Activated T-cell treated with anti-CD3 and anti-CD28 coated beads, Interleukin-2, amount 50 U/mL, for 4 hours (primary cell): ENCODE results near the gene ZNF546. TPM values are rescaled to one million over a fixed set of nuclear protein-coding genes. Genes with fewer than 3 reads are reported as not detected.
"Not testable (repeated sequence)": the region's sequence is repeated elsewhere in the genome, so short reads cannot be mapped to it uniquely, and the experiment has no call there.

ENCODE experiments used
- ATAC-seq, 2 donors: fragments of 200-7000 bp; cut with Tn5 transposase; one replicate each; pipeline ENCODE4 v1.10.0; 2021
- DNase-seq: peaks from one replicate; pipeline ENCODE4 v3.0.0-alpha.2; 2020
- H3K27me3 Mint-ChIP-seq: one replicate; pipeline ENCODE4 v1.8.0; 2021; ENCODE audit warnings: low read depth, mixed read lengths
- H3K36me3 Mint-ChIP-seq: one replicate; pipeline ENCODE4 v1.8.0; 2022; ENCODE audit warnings: mixed read lengths; ENCODE audit not compliant: insufficient read depth
- H3K4me1 Mint-ChIP-seq: one replicate; pipeline ENCODE4 v1.8.0; 2021; ENCODE audit warnings: low read depth, mixed read lengths
- H3K4me3 Mint-ChIP-seq: one replicate; pipeline ENCODE4 v1.8.0; 2021; ENCODE audit warnings: mild to moderate bottlenecking, moderate library complexity, mixed read lengths
- H3K9me3 Mint-ChIP-seq: one replicate; pipeline ENCODE4 v1.8.0; 2021; ENCODE audit warnings: mixed read lengths
- total RNA-seq, 3 donors: library from RNA; stranded (reverse); gene quantifications; one replicate each; pipeline ENCODE4 v1.2.1, GENCODE V29; 2021

ZNF546 gene
- 1 to 10 TPM; 2.2 to 2.8 (median 2.6) TPM for total RNA-seq

DNA sequence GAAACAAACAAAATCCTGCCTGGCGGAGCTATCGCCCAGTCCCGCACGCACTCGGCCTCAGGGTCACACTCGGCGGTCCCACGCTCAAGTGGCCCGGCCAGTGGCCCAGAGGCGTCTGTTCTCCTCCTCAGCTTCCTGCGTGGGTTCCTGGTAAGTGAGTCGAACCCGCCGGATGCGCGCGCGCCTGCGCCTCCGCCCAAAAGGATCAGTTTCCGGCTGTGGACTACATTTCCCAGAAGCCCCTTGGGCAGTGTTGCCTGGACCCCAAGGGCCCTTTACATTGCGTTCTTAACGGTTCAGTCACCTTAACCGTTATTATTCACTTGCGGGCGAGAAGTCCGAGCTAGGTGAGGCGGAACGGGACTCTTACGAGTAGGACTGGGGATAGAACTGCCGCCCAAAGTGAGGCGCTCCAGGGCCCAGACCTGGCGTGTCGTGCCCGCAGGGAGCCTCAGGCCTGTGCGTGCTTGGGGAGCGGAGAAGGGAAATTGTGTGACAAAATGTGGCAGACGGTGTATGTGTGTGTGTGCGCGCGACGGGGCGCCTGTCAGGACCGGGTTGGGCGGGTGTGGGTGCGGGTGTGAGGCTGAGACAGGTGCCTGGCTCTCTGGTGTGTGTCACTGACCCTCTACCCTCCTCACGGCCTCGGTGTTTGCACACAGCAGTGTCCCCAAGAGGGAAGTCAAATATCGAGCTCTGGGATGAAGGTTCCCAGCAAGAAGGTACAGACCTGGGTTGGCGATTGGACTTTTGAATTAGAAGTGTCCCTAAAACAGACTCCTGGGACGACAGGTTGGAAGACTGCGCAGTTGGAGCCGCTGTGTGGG is at the start of gene ZNF546:
Gene ZNF546, plus strand, starts transcription at position 250 of the 827 bp plus-strand sequence. CDS start 1,267 bp downstream, outside the sequence.
- DNase-seq = peak; percentile 89

DNA sequence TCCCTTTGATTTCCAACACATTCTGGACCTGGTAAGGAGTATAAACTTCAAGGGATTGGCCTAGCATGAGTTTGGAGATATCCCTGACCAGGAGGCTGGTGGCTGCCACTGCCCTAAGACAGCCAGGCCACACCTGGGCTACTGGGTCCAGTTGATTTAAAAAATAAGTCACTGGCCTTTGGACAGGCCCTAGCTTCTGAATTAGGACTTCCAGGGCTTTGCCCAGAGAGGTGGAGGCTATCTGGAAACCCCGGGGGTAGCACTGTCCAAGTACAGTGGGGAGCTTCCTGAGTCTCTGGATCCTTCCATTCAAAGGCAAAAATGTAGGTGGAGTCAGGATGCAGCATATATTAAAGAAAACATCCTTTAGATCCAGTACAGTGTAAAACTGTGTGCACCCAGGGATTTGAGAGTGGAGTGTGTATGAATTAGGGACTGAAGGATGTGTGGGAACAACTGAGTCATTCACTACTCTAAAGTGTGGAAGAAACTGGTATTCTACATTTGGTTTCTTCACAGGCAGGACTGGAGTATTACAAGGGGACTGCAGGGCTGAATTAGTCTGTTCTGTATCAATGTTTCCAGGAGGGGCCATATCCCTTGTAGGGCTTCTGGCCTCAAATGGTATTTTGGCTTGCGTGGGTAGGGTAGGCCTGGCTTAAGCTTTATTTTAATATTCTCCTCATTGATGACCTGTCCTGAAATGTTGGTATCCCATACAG is 47.7 kb upstream of the ZNF546 start:
- DNase-seq (no peak), ATAC-seq (peak; percentile 38 to 56)
- H3K4me1 Mint-ChIP-seq = peaks cover 85% of the 10 kb centered on the region
- no peaks in the 10 kb centered on the region for H3K27me3 Mint-ChIP-seq
- no peaks in the 10 kb centered on the region for H3K36me3 Mint-ChIP-seq
- peaks cover 2% of the 10 kb centered on the region for H3K9me3 Mint-ChIP-seq
- H3K4me3 Mint-ChIP-seq = no peak overlapping the region

More for the DNA sequence above, at the start of gene ZNF546:
- Mint-ChIP-seq H3K9me3 (peaks cover 4% of the 10 kb centered on the region), H3K4me1 (peaks cover 47% of the 10 kb centered on the region), H3K36me3 (peaks cover 9% of the 10 kb centered on the region), H3K4me3 (peak within 1 kb of the TSS; percentile 93), H3K27me3 (no peaks in the 10 kb centered on the region)
- ATAC-seq = peak; percentile 90 to 92

DNA sequence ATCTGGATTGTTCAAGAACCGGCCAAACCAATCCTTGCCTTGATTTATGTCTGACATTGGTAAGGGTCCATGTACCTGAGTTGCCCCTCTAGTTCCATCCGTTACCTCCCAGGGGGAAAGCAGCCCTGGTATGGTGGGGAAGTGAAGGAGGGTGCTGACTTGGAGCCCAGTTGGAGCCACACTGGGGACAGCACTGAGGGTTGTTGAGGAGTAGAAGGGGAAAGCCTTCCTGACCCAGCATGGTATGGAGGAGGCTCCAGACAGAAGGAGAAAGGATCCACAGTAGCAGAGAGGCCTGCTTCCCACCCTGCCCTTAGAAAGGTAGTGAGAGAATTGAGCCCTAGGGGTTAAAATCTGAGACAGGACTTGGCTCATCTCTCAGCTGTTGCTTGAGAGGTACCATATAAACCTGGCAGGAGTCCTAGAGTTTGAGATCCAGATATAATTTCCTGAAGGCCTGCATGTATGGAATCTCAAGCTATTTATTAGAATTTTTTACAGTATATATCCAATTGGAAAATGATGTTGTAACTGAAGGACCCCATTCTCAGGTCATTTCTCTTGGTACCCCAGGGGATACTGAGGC is 45.7 kb upstream of the ZNF546 start:
- no peaks in the 10 kb centered on the region for H3K36me3 Mint-ChIP-seq
- DNase-seq = no peak
- no peaks in the 10 kb centered on the region for H3K27me3 Mint-ChIP-seq
- H3K4me1 Mint-ChIP-seq = peaks cover 80% of the 10 kb centered on the region
- H3K4me3 Mint-ChIP-seq = peak overlapping the region; percentile 55
- no peak for ATAC-seq
- peaks cover 2% of the 10 kb centered on the region for H3K9me3 Mint-ChIP-seq

DNA sequence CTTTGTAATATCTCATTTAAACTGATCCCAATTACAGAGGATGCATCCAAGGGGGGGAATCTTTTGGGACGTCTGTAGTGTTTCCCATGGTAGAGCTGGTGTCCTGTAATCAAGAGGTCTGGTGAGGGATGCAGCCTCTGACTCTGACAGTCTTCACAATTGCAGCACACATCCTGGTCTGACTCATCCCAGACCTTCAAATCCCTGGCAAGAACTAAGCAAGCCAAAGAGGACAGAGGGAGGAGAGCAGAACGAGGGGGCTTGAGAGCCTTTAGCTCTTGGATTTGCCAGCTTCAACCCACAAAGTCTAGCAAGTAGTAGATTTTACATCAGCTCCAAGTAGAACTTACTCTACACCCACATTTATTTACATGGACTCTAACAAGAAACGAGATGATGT is 45.2 kb upstream of the ZNF546 start:
- peak in 1 of 2 donors; percentile 31 for ATAC-seq
- Mint-ChIP-seq H3K4me3 (peak overlapping the region; percentile 55), H3K36me3 (no peaks in the 10 kb centered on the region), H3K27me3 (no peaks in the 10 kb centered on the region), H3K4me1 (peaks cover 76% of the 10 kb centered on the region), H3K9me3 (peaks cover 2% of the 10 kb centered on the region)
- DNase-seq = no peak

DNA sequence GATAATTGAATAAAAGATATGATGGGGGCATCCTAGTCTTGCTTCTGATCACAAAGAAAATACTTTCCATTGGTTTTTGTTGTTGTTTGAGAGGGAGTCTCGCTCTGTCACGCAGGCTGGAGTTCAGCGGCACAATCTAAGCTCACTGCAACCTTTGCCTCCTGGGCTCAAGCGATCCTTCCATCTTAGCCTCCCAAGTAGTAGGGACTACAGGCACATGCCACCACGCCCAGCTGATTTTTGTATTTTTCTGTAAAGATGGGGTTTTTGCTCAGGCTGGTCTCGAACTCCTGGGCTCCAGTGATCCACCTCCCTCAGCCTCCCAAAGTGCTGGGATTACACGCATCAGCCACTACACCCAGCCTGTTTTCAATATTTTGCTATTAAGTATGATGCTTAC is 42.9 kb upstream of the ZNF546 start:
- peaks cover 68% of the 10 kb centered on the region for H3K4me1 Mint-ChIP-seq
- DNase-seq (no peak), ATAC-seq (no peak)
- H3K36me3 Mint-ChIP-seq = no peaks in the 10 kb centered on the region
- peaks cover 2% of the 10 kb centered on the region for H3K9me3 Mint-ChIP-seq
- no peak overlapping the region for H3K4me3 Mint-ChIP-seq
- H3K27me3 Mint-ChIP-seq = no peaks in the 10 kb centered on the region

DNA sequence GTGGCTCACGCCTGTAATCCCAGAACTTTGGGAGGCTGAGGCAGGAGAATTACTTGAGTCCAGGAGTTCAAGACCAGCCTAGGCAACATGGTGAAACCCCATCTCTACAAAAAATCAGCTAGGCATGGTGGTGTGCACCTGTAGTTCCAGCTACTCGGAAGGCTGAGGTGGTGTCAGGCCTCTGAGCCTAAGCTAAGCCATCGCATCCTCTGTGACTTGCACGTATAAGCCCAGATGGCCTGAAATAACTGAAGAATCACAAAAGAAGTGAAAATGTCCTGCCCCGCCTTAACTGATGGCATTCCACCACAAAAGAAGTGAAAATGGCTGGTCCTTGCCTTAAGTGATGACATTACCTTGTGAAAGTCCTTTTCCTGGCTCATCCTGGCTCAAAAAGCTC is 39.0 kb upstream of the ZNF546 start:
- DNase-seq, ATAC-seq: not testable (repeated sequence)

DNA sequence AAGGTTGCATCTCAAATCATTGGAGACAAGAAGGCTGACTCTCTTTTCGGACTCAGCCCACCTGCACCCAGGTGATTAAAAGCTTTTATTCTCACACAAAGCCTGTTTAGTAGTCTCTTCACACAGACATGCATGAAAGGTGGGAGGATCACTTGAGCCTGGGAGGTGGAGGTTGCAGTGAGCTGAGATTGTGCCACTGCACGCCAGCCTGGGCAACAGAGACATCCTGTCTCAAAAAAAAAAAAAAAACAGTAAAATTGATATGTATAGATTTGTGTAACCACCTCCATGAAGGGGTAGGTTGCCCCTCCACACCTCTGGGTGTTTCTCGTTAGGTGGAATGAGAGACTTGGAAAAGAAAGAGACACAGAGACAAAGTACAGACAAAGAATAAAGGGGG is 37.9 kb upstream of the ZNF546 start:
- H3K27me3 Mint-ChIP-seq, H3K9me3 Mint-ChIP-seq, DNase-seq, H3K36me3 Mint-ChIP-seq: not testable (repeated sequence)
- peak in 1 of 2 donors; percentile 26 for ATAC-seq
- Mint-ChIP-seq H3K4me3 (peak overlapping the region; percentile 55), H3K4me1 (peaks cover 37% of the 10 kb centered on the region)

More for the DNA sequence above, 39.0 kb upstream of the ZNF546 start:
- H3K4me1 Mint-ChIP-seq = peaks cover 46% of the 10 kb centered on the region
- not testable (repeated sequence) for H3K36me3 Mint-ChIP-seq, H3K9me3 Mint-ChIP-seq, H3K27me3 Mint-ChIP-seq, H3K4me3 Mint-ChIP-seq

DNA sequence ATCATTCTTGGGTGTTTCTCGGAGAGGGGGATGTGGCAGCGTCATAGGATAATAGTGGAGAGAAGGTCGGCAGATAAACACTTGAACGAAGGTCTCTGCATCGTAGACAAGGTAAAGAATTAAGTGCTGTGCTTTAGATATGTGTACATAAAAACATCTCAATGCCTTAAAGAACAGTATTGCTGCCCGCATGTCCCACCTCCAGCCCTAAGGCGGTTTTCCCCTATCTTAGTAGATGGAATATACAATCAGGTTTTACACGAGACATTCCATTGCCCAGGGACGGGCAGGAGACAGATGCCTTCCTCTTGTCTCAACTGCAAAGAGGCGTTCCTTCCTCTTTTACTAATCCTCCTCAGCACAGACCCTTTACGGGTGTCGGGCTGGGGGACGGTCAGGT is 37.5 kb upstream of the ZNF546 start:
- H3K36me3 Mint-ChIP-seq, H3K9me3 Mint-ChIP-seq, ATAC-seq, DNase-seq, H3K27me3 Mint-ChIP-seq: not testable (repeated sequence)
- H3K4me1 Mint-ChIP-seq = peaks cover 35% of the 10 kb centered on the region
- peak overlapping the region; percentile 55 for H3K4me3 Mint-ChIP-seq

DNA sequence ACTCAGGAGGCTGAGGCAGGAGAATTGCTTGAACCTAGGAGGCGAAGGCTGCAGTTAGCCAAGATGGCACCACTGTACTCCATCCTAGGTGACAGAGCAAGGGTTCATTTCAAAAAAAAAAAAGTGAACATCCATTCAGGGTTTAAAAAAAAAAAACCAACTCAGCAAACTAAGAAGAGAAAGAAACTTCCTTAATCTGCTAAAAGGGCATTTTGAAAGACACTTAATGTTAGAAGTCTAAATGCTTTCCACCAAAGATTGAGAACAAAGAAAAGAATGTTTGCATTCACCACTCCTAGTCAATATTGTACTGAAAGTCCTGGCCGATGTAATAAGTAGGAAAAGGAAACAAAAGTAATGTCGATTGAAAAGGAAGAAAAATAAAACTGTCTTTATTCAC is 33.0 kb upstream of the ZNF546 start:
- no peaks in the 10 kb centered on the region for H3K27me3 Mint-ChIP-seq
- H3K9me3 Mint-ChIP-seq = no peaks in the 10 kb centered on the region
- H3K4me1 Mint-ChIP-seq = peaks cover 32% of the 10 kb centered on the region
- DNase-seq (no peak), ATAC-seq (no peak)
- H3K36me3 Mint-ChIP-seq = no peaks in the 10 kb centered on the region
- H3K4me3 Mint-ChIP-seq = no peak overlapping the region

DNA sequence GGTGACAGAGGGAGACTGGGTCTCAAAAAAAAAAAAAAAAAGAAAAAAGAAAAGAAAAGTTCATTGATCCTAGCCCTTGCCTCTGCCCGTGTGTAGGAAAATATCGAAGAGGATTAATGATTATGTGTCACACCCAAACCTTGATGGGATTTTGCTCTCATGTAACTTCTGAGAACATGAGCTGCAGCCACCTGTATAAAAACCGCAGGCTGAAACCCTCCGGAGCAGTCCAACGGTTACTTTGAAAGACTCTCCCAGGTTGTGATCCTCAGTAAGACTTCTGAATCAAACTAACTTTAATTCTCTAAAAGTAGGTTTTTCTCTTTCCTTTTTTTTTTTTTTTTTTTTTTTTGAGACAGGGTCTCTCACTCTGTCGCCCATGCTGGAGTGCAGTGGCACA is 30.2 kb upstream of the ZNF546 start:
- Mint-ChIP-seq H3K36me3 (peaks cover 4% of the 10 kb centered on the region), H3K4me1 (peaks cover 34% of the 10 kb centered on the region)

DNA sequence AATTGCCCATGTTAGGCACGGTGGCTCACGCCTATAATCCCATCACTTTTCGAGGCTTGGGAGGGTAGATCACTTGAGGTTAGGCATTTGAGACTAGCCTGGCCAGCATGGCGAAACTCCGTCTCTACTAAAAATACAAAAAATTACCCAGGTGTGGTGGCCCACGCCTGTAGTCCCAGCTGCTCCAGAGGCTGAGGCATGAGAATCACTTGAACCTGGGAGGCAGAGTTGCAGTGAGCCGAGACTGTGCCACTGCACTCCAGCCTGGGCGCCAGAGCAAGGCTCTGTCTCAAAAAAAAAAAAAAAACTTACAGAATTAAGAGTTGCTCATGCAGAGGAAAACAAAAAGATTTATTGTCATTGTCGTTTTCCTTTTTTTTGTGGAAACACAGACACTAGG is 29.3 kb upstream of the ZNF546 start:
- peaks cover 10% of the 10 kb centered on the region for H3K36me3 Mint-ChIP-seq
- H3K4me3 Mint-ChIP-seq = no peak overlapping the region
- DNase-seq = no peak
- H3K27me3 Mint-ChIP-seq = no peaks in the 10 kb centered on the region
- peaks cover 37% of the 10 kb centered on the region for H3K4me1 Mint-ChIP-seq
- ATAC-seq = no peak
- no peaks in the 10 kb centered on the region for H3K9me3 Mint-ChIP-seq

More for the DNA sequence above, 30.2 kb upstream of the ZNF546 start:
- DNase-seq = no peak
- Mint-ChIP-seq H3K4me3 (no peak overlapping the region), H3K27me3 (no peaks in the 10 kb centered on the region), H3K9me3 (no peaks in the 10 kb centered on the region)
- no peak for ATAC-seq

DNA sequence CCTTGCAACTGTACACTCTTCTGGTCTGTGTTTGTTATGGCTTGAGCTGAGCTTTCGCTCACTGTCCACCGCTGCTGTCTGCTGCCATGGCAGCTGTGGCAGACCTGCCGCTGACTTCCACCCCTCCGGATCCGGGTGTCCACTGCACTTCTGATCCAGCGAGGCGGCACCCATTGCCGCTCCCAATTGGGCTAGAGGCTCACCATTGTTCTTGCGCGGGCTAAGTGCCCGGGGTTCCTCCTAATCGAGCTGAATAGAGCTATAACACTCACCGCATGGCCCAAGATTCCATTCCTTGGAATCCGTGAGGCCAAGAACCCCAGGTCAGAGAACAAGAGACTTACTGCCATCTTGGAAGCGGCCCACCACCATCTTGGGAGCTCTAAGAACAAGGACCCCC is 28.1 kb upstream of the ZNF546 start:
- Mint-ChIP-seq H3K4me1 (peaks cover 44% of the 10 kb centered on the region), H3K27me3 (no peaks in the 10 kb centered on the region), H3K4me3 (peak overlapping the region; percentile 98), H3K36me3 (peaks cover 17% of the 10 kb centered on the region), H3K9me3 (no peaks in the 10 kb centered on the region)
- ATAC-seq = no peak
- DNase-seq = no peak

DNA sequence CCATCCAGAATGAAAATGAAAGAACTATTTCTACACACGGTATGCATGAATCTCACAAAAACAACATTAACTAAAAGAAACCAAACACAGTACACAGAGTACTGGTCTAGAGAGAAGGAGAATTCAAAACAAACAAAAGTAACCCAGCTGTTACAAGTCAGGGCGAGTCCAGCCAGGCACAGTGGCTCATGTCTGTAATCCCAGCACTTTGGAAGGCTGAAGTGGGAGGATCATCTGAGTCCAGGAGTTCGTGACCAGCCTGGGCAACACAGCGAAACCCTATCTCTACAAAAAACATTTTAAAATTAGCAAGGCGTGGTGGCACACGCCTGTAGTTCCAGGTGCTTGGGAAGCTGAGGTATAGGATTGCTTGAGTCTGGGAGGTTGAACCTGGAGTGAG is 27.6 kb upstream of the ZNF546 start:
- ATAC-seq (no peak), DNase-seq (no peak)
- peak overlapping the region; percentile 98 for H3K4me3 Mint-ChIP-seq
- H3K36me3 Mint-ChIP-seq = peaks cover 19% of the 10 kb centered on the region
- H3K27me3 Mint-ChIP-seq = no peaks in the 10 kb centered on the region
- H3K4me1 Mint-ChIP-seq = peaks cover 41% of the 10 kb centered on the region
- H3K9me3 Mint-ChIP-seq = no peaks in the 10 kb centered on the region

DNA sequence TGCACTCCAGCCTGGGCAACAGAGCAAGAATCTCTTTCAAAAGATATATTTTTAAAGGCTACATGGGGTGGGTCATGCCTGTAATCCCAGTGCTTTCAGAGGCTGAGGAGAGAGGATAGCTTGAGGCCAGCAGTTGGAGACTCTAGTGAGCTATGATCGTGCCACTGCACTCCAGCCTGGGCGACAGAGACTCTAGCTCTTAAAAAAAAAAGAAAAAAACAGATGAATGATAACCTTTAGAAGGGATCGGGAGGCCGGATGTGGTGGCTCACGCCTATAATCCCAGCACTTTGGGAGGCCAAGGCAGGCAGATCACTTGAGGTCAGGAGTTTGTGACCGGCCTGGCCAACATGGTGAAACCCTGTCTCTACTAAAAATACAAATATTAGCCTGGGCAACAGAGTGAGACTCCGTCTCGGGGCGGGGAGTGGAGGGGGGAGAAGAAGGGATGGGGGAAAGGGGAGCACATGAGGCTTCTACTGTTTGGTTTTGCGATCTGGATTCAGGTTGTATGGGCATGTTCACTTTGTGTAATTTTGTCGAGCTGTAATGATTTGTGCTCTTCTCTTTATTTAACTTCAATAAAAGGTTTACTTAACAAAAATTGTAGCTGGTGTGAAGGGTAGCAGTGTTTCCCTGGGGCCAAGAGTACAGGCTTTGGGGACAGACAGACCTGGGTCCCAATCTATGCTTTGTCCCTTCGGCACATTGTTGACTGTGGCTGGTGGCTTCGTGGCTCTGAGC is 27.0 kb upstream of the ZNF546 start:
- Mint-ChIP-seq H3K9me3 (no peaks in the 10 kb centered on the region), H3K36me3 (peaks cover 22% of the 10 kb centered on the region), H3K4me3 (peak overlapping the region; percentile 98), H3K27me3 (no peaks in the 10 kb centered on the region), H3K4me1 (peaks cover 41% of the 10 kb centered on the region)
- ATAC-seq = no peak
- no peak for DNase-seq
